WTC11 (cell line): ENCODE measurements around the gene SH3BP2.

ENCODE experiments used
- ESRRA ChIP-seq: sonication (generic); formaldehyde crosslinking; IDR thresholded peaks from 2 replicates; pipeline ENCODE4 v1.8.1; 2022; ENCODE audit warnings: mild to moderate bottlenecking, missing genetic modification reagents, borderline replicate concordance
- JUN ChIP-seq: sonication (generic); formaldehyde crosslinking; IDR thresholded peaks from 2 replicates; pipeline ENCODE4 v1.8.0; 2023; ENCODE audit warnings: mild to moderate bottlenecking, missing genetic modification reagents
- MLX ChIP-seq: sonication (generic); formaldehyde crosslinking; IDR thresholded peaks from 2 replicates; pipeline ENCODE4 v1.8.1; 2023; ENCODE audit warnings: mild to moderate bottlenecking, missing genetic modification reagents, moderate library complexity
- ZNF671 ChIP-seq: fragments of 250-450 bp; sonication (Bioruptor Pico); IDR thresholded peaks from 2 replicates; pipeline ENCODE4 v1.8.0; 2021; ENCODE audit warnings: mild to moderate bottlenecking
- TF ChIP-seq, protein P1 (sequence below): fragments of 200-600 bp; IDR thresholded peaks from 2 replicates; pipeline ENCODE4 v1.8.0; 2022; ENCODE audit warnings: antibody characterized with exemption

DNA sequence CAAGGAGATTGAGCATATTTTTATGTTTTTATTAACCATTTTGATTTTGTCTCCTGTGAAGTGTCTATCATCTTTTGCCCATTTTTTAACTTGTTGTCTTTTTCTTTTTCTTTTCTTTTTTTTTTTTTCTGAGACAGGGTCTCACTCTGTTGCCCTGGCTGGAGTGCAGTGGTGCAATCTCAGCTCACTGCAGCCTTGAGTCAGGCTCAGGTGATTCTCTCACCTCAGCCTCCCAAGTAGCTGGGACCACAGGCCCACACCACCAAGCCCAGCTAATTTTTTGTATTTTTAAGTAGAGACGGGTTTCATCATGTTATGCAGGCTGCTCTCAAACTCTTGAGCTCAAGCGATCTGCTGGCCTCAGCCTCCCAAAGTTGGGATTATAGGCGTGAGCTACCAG lies 46.2 kb downstream of the SH3BP2 start:
- TF ChIP-seq MLX (CRISPR knock-in tag) = no peak
- TF ChIP-seq ZNF671 (CRISPR knock-in tag) = no peak
- TF ChIP-seq, protein P1, sequence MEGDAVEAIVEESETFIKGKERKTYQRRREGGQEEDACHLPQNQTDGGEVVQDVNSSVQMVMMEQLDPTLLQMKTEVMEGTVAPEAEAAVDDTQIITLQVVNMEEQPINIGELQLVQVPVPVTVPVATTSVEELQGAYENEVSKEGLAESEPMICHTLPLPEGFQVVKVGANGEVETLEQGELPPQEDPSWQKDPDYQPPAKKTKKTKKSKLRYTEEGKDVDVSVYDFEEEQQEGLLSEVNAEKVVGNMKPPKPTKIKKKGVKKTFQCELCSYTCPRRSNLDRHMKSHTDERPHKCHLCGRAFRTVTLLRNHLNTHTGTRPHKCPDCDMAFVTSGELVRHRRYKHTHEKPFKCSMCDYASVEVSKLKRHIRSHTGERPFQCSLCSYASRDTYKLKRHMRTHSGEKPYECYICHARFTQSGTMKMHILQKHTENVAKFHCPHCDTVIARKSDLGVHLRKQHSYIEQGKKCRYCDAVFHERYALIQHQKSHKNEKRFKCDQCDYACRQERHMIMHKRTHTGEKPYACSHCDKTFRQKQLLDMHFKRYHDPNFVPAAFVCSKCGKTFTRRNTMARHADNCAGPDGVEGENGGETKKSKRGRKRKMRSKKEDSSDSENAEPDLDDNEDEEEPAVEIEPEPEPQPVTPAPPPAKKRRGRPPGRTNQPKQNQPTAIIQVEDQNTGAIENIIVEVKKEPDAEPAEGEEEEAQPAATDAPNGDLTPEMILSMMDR = no peak
- TF ChIP-seq ESRRA (CRISPR knock-in tag) = no peak
- no peak for TF ChIP-seq JUN
